Activated CD4-positive, alpha-beta T cell treated with anti-CD3 and anti-CD28 coated beads, Interleukin-2, amount 10 ng/mL, durations not matched to agents 24 days and 14 days (primary cell): ENCODE measurements around the gene AHDC1. TPM values are rescaled to one million over a fixed set of nuclear protein-coding genes. Genes with fewer than 3 reads are reported as not detected.

Source experiments
- DNase-seq: peaks from one replicate; pipeline ENCODE4 v3.0.0; 2022
- H3K27ac Mint-ChIP-seq: one replicate; pipeline ENCODE4 v1.8.0; 2022; ENCODE audit warnings: mild to moderate bottlenecking, mixed read lengths
- H3K27me3 Mint-ChIP-seq: one replicate; pipeline ENCODE4 v1.8.0; 2022; ENCODE audit warnings: mixed read lengths
- H3K36me3 Mint-ChIP-seq: one replicate; pipeline ENCODE4 v1.8.0; 2022; ENCODE audit warnings: low read depth, mild to moderate bottlenecking, mixed read lengths
- H3K4me1 Mint-ChIP-seq: one replicate; pipeline ENCODE4 v1.8.0; 2021; ENCODE audit warnings: mixed read lengths
- H3K4me3 Mint-ChIP-seq: one replicate; pipeline ENCODE4 v1.8.0; 2022; ENCODE audit warnings: mild to moderate bottlenecking, moderate library complexity, mixed read lengths
- H3K9me3 Mint-ChIP-seq: one replicate; pipeline ENCODE4 v1.8.0; 2021; ENCODE audit warnings: mixed read lengths
- intact Hi-C: fragments of 100-400 bp; cut with micrococcal nuclease; formaldehyde crosslinking; loops from one replicate; pipeline ENCODE4 v1.15.1; 2023
- total RNA-seq: library from RNA; stranded (reverse); gene quantifications from 2 replicates; pipeline ENCODE4 v1.2.3, GENCODE V29; 2022

Gene AHDC1
- total RNA-seq, 1 donor from 2014 or later: 33.9 TPM

GRCh38 chr1:27491748-27492700 is 111.9 kb downstream of the AHDC1 start:
- no peak for DNase-seq
- intact Hi-C loops: no loop called here
- Mint-ChIP-seq H3K27me3 (no peaks in the 10 kb centered on the region), H3K9me3 (no peaks in the 10 kb centered on the region), H3K4me3 (no peak overlapping the region), H3K27ac (peak overlapping the region; percentile 63), H3K4me1 (peaks cover 22% of the 10 kb centered on the region), H3K36me3 (peaks cover 2% of the 10 kb centered on the region)

GRCh38 chr1:27489973-27490741 is 113.8 kb downstream of the AHDC1 start, which contains the start of gene WASF2:
Gene WASF2, minus strand, starts transcription at chr1:27490167. Its CDS starts 61,277 bp downstream, at chr1:27428890.
- no peaks in the 10 kb centered on the region for H3K27me3 Mint-ChIP-seq

GRCh38 chr1:27489501-27489972 is 114.4 kb downstream of the AHDC1 start:
- H3K27ac Mint-ChIP-seq: peak overlapping the region; percentile 85
- peaks cover 2% of the 10 kb centered on the region for H3K36me3 Mint-ChIP-seq
- no peaks in the 10 kb centered on the region for H3K27me3 Mint-ChIP-seq
- H3K9me3 Mint-ChIP-seq: no peaks in the 10 kb centered on the region
- DNase-seq: peak; percentile 81
- H3K4me3 Mint-ChIP-seq: peak overlapping the region; percentile 89
- intact Hi-C loops: loop anchor here (1.0 to 5.0 kb wide), 3 partner anchors 45 to 167 kb away; partner anchors contain the start of gene TMEM222
- H3K4me1 Mint-ChIP-seq: peaks cover 25% of the 10 kb centered on the region

More at GRCh38 chr1:27489973-27490741, 113.8 kb downstream of the AHDC1 start, which contains the start of gene WASF2:
- H3K4me1 Mint-ChIP-seq: peaks cover 25% of the 10 kb centered on the region
- H3K4me3 Mint-ChIP-seq: peak within 1 kb of the TSS; percentile 89
- peaks cover 2% of the 10 kb centered on the region for H3K36me3 Mint-ChIP-seq
- H3K27ac Mint-ChIP-seq: peak within 1 kb of the TSS; percentile 99
- peak; percentile 99 for DNase-seq
- intact Hi-C loops: loop anchor here (1.0 to 5.0 kb wide), 4 partner anchors 32 to 168 kb away; partner anchors contain the start of gene TMEM222
- H3K9me3 Mint-ChIP-seq: no peaks in the 10 kb centered on the region

DNA sequence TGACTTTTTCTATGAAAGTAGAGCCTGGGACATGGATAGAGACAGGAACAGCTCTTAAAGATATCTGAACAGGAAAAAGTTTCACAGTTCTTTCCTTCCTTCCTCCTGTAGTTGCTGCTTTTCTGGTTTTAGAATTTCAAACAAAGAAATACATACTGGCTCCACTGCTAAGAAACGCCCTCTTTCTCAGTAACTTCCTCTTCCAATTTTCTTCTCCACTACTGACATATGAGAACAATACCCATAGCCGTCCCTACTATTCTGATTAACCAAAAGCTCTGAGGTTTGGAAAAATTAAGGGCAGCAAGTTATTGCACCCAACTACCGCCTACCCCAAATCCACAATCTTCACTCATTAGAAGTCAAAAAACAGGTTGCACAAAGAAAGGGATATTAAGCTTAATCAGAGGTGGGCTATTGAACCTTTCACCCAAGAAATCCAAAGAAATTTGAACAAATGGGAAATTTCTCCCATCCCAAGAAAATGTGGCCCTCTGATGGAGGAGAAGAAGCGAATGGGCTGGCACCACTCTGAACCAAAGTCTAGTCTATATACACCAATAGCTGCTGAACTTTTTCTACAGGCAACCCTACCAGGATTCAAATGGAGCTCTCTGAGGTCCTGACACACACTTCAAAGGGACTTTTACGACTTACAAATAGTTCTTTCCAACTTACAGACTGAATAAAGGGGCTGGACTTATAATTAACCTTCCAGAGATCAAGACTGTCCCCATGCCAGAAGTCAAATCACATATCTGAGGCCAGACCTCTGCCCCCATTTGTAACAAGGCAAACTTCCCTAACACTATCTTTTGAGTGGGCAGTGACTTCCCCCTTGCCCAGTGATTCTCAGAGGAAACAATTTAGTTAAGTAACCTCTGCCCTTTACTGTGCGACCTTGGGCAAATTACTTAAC is 115.7 kb downstream of the AHDC1 start:
- Mint-ChIP-seq H3K36me3 (peaks cover 4% of the 10 kb centered on the region), H3K9me3 (no peaks in the 10 kb centered on the region), H3K27me3 (no peaks in the 10 kb centered on the region), H3K27ac (peak overlapping the region; percentile 85), H3K4me3 (peak overlapping the region; percentile 89), H3K4me1 (peaks cover 32% of the 10 kb centered on the region)
- DNase-seq: peak; percentile 71
- intact Hi-C loops: loop anchor here (2.0 to 5.0 kb wide), 2 partner anchors 69 to 166 kb away; partner anchors contain the start of gene TMEM222

GRCh38 chr1:27485363-27485762 is 118.6 kb downstream of the AHDC1 start:
- H3K9me3 Mint-ChIP-seq: no peaks in the 10 kb centered on the region
- peaks cover 37% of the 10 kb centered on the region for H3K4me1 Mint-ChIP-seq
- no peaks in the 10 kb centered on the region for H3K27me3 Mint-ChIP-seq
- DNase-seq: no peak
- peaks cover 12% of the 10 kb centered on the region for H3K36me3 Mint-ChIP-seq
- no peak overlapping the region for H3K4me3 Mint-ChIP-seq
- H3K27ac Mint-ChIP-seq: no peak overlapping the region
- intact Hi-C loops: loop anchor here (5.0 kb wide), 1 partner anchor 163 kb away; the partner anchor contains the start of gene TMEM222

Other genes with a start within 250 kb of the AHDC1 start
- 13.2 and 14.7 TPM in 2 replicates for gene MAP3K6, start 237.2 kb downstream of the AHDC1 start, total RNA-seq
- gene FCN3, start 229.3 kb downstream of the AHDC1 start, total RNA-seq: not detected in 2 replicates
- gene CD164L2, start 220.8 kb downstream of the AHDC1 start, total RNA-seq: not detected in 2 replicates
- 3.3 TPM in 2 replicates for gene GPR3, start 211.5 kb downstream of the AHDC1 start, total RNA-seq
- 109 TPM in 2 replicates for gene WASF2, start 114.0 kb downstream of the AHDC1 start, total RNA-seq
- 0.19 and 0.21 TPM in 2 replicates for gene FGR, start 31.0 kb upstream of the AHDC1 start, total RNA-seq
- 53.2 and 55.5 TPM in 2 replicates for gene IFI6, start 68.0 kb upstream of the AHDC1 start, total RNA-seq
- gene FAM76A, start 121.8 kb upstream of the AHDC1 start, total RNA-seq: 11.9 and 13.8 TPM in 2 replicates
- gene STX12, start 169.1 kb upstream of the AHDC1 start, total RNA-seq: 28.5 and 28.8 TPM in 2 replicates
- 80.3 TPM in 2 replicates for gene PPP1R8, start 226.6 kb upstream of the AHDC1 start, total RNA-seq